HL-60 (cell line): ENCODE data around the gene TMPRSS2.
A peak's percentile ranks its signal among the peaks of the same experiment; 100 is the strongest.
"Not testable (repeated sequence)": the region's sequence is repeated elsewhere in the genome, so short reads cannot be mapped to it uniquely, and the experiment has no call there.

Experiments
- DNase-seq, 2 experiments: peaks; one replicate each; pipeline ENCODE4 v3.0.0-alpha.2; 2010 to 2020; ENCODE audit warnings: low read depth in 1 of 2, low spot score in 1 of 2
- H3K27ac ChIP-seq: fragments of 250-450 bp; sonication (Bioruptor Pico); replicated peaks from 2 replicates; pipeline ENCODE4 v1.5.1; 2020; ENCODE audit warnings: mild to moderate bottlenecking, moderate library complexity
- H3K27me3 ChIP-seq: fragments of 250-450 bp; sonication (Bioruptor Pico); 2 replicates; pipeline ENCODE4 v1.5.1; 2021; ENCODE audit warnings: mild to moderate bottlenecking, moderate library complexity; ENCODE audit not compliant: insufficient read depth, poor library complexity, severe bottlenecking
- H3K4me3 ChIP-seq: replicated peaks from 2 replicates; pipeline ENCODE4 v1.5.1; 2011; ENCODE audit warnings: mild to moderate bottlenecking, control low read depth, low read length; ENCODE audit not compliant: insufficient read depth
- CTCF ChIP-seq: IDR thresholded peaks from one replicate; pipeline ENCODE4 v1.5.1; 2011; ENCODE audit warnings: low read length, control low read depth, inconsistent platforms; ENCODE audit not compliant: insufficient read depth
- GABPA ChIP-seq: IDR thresholded peaks from 2 replicates; pipeline ENCODE4 v1.6.1; 2012; ENCODE audit warnings: low read depth
- POLR2AphosphoS5 ChIP-seq: IDR thresholded peaks from 2 replicates; pipeline ENCODE4 v1.6.1; 2012; ENCODE audit warnings: low read depth
- REST ChIP-seq: IDR thresholded peaks from 2 replicates; pipeline ENCODE4 v1.6.1; 2012; ENCODE audit warnings: low read depth; ENCODE audit not compliant: insufficient replicate concordance
- SPI1 ChIP-seq: IDR thresholded peaks from 2 replicates; pipeline ENCODE4 v1.6.1; 2012; ENCODE audit warnings: low read depth, mild to moderate bottlenecking, borderline replicate concordance

TMPRSS2 gene

GRCh38 chr21:41422546-41423304 is 85.2 kb downstream of the TMPRSS2 start:
- Histone ChIP-seq H3K27ac (no peak overlapping the region), H3K4me3 (no peak overlapping the region), H3K27me3 (peaks cover 11% of the 10 kb centered on the region)
- DNase-seq = no peak
- TF ChIP-seq REST (no peak), CTCF (no peak), SPI1 (no peak), POLR2AphosphoS5 (no peak), GABPA (no peak)

- not testable (repeated sequence) for H3K4me3 ChIP-seq, DNase-seq, H3K27me3 ChIP-seq
- peak overlapping the region; percentile 80 for H3K27ac ChIP-seq
These were observed 87.0 kb downstream of the TMPRSS2 start for GRCh38 chr21:41420998-41421397.

GRCh38 chr21:41419921-41420862 is 87.8 kb downstream of the TMPRSS2 start:
- no peaks in the 10 kb centered on the region for H3K27me3 ChIP-seq
- H3K4me3 ChIP-seq = peak overlapping the region; percentile 60
- peak; percentile 59 to 63 for DNase-seq

GRCh38 chr21:41418956-41419680 is 88.8 kb downstream of the TMPRSS2 start:
- H3K4me3 ChIP-seq = no peak overlapping the region
- no peak overlapping the region for H3K27ac ChIP-seq
- no peaks in the 10 kb centered on the region for H3K27me3 ChIP-seq
- DNase-seq = no peak
- TF ChIP-seq GABPA = no peak
- TF ChIP-seq REST = no peak

More at GRCh38 chr21:41419921-41420862, 87.8 kb downstream of the TMPRSS2 start:
- TF ChIP-seq SPI1 (0 out of 2 replicates have a peak, but pooled peaks have one; percentile 10), CTCF (no peak), POLR2AphosphoS5 (no peak)
- peak overlapping the region; percentile 80 for H3K27ac ChIP-seq
